Endothelial cell of umbilical vein (primary cell): ENCODE results near the gene SLC9A3. TPM values are rescaled to one million over a fixed set of nuclear protein-coding genes. Genes with fewer than 3 reads are reported as not detected.

ENCODE experiments used
- BruUV-seq: library from RNA; stranded (reverse); fragments of 400-500 nt; replicated peaks from 2 replicates; lab custom pipeline; 2021; lab: Mats Ljungman, UMichigan
- CTCF ChIA-PET: fragments of 300-600, 350-600 bp; sonication (Branson Sonifier 250); formaldehyde crosslinking; loops from one replicate; lab custom pipeline; 2021; ENCODE audit warnings: antibody characterized with exemption, inconsistent platforms; lab: Charles Lee
- POLR2A ChIA-PET: fragments of 300-600, 350-600 bp; sonication (Branson Sonifier 250); formaldehyde crosslinking; loops from one replicate; lab custom pipeline; 2021; ENCODE audit warnings: antibody characterized with exemption, inconsistent platforms; lab: Charles Lee
- DNase-seq: peaks from one replicate; pipeline ENCODE4 v3.0.0-alpha.2; 2011; ENCODE audit warnings: low read depth, low spot score
- FAIRE-seq: peaks from 2 replicates; lab custom pipeline; 2011; peaks lifted over from hg19 to GRCh38; lab: Jason Lieb, UNC
- H2AFZ ChIP-seq: 2 replicates; pipeline ENCODE4 v1.6.0; 2012; ENCODE audit warnings: low read depth, low read length, control low read depth, inconsistent platforms
- H3K27ac ChIP-seq: 2 replicates; pipeline ENCODE4 v1.5.1; 2011; ENCODE audit warnings: low read depth, mild to moderate bottlenecking, control low read depth, low read length, moderate library complexity; ENCODE audit not compliant: insufficient read depth
- H3K27me3 ChIP-seq, 2 experiments: 2 replicates each; pipeline versions ENCODE4 v1.6.0 to v1.6.1; 2011; ENCODE audit warnings: low read length in 2 of 2, mixed read lengths in 1 of 2; ENCODE audit not compliant: control insufficient read depth in 2 of 2, insufficient read depth in 2 of 2
- H3K36me3 ChIP-seq, 2 experiments: 2 replicates in 1 of 2; 3 replicates in 1 of 2; pipeline ENCODE4 v1.5.1; 2011; ENCODE audit warnings: low read length in 2 of 2, mild to moderate bottlenecking in 1 of 2, moderate library complexity in 1 of 2; ENCODE audit not compliant: control insufficient read depth in 2 of 2, insufficient read depth in 2 of 2; ENCODE audit errors: extremely low read depth in 1 of 2
- H3K4me1 ChIP-seq: 3 replicates; pipeline ENCODE4 v1.5.1; 2011; ENCODE audit warnings: mild to moderate bottlenecking, low read length; ENCODE audit not compliant: control insufficient read depth, insufficient read depth; ENCODE audit errors: extremely low read depth
- H3K4me2 ChIP-seq: 2 replicates; pipeline ENCODE4 v1.6.1; 2011; ENCODE audit warnings: low read length, control low read depth, mixed read lengths; ENCODE audit not compliant: insufficient read depth
- H3K4me3 ChIP-seq, 3 experiments: fragments of 200-600 bp in 1 of 3; sonication (generic), shearing (Covaris generic) in 1 of 3; replicated peaks in 1 of 3; 2 replicates each; pipeline ENCODE4 v1.5.1; 2011 to 2016; ENCODE audit warnings: control low read depth in 3 of 3, low read length in 3 of 3, mild to moderate bottlenecking in 2 of 3, inconsistent platforms in 1 of 3, low read depth in 1 of 3, moderate library complexity in 1 of 3; ENCODE audit not compliant: insufficient read depth in 1 of 3
- H3K79me2 ChIP-seq: 2 replicates; pipeline ENCODE4 v1.6.0; 2012; ENCODE audit warnings: low read length, inconsistent platforms; ENCODE audit not compliant: control insufficient read depth, insufficient read depth
- H3K9ac ChIP-seq: replicated peaks from 2 replicates; pipeline ENCODE3; 2011; ENCODE audit warnings: low read length, control low read depth; ENCODE audit not compliant: insufficient read depth; ENCODE audit errors: extremely low read depth
- H3K9me1 ChIP-seq: replicated peaks from 3 replicates; pipeline ENCODE4 v1.6.0; 2011; ENCODE audit warnings: mild to moderate bottlenecking, low read length; ENCODE audit not compliant: control insufficient read depth, insufficient read depth; ENCODE audit errors: extremely low read depth
- H3K9me3 ChIP-seq: replicated peaks from 2 replicates; pipeline ENCODE4 v1.5.1; 2012; ENCODE audit warnings: low read length, inconsistent platforms; ENCODE audit not compliant: control insufficient read depth, insufficient read depth
- H4K20me1 ChIP-seq: replicated peaks from 2 replicates; pipeline ENCODE3; 2011; ENCODE audit warnings: mild to moderate bottlenecking, low read length; ENCODE audit not compliant: control insufficient read depth, insufficient read depth; ENCODE audit errors: extremely low read depth
- EZH2 ChIP-seq: IDR thresholded peaks from 2 replicates; pipeline ENCODE4 v1.6.1; 2012; ENCODE audit warnings: borderline replicate concordance, low read depth, mild to moderate bottlenecking, moderate library complexity, low read length, inconsistent platforms; ENCODE audit not compliant: severe bottlenecking
- FOS ChIP-seq: IDR thresholded peaks from 2 replicates; pipeline ENCODE4 v1.6.1; 2011; ENCODE audit warnings: mild to moderate bottlenecking, low read length, moderate library complexity, borderline replicate concordance; ENCODE audit not compliant: insufficient read depth
- GATA2 ChIP-seq: IDR thresholded peaks from 2 replicates; pipeline ENCODE4 v1.7.0; 2011; ENCODE audit warnings: low read depth, mild to moderate bottlenecking, moderate library complexity, mixed read lengths, low read length; ENCODE audit not compliant: insufficient read length, insufficient read depth
- JUN ChIP-seq: IDR thresholded peaks from 2 replicates; pipeline ENCODE4 v1.6.1; 2011; ENCODE audit warnings: borderline replicate concordance, low read depth; ENCODE audit not compliant: insufficient read length, insufficient read depth
- MYC ChIP-seq: IDR thresholded peaks from one replicate; pipeline ENCODE4 v1.6.1; 2011; ENCODE audit warnings: mild to moderate bottlenecking, low read depth, low read length
- POLR2A ChIP-seq: IDR thresholded peaks from 2 replicates; pipeline ENCODE4 v1.6.1; 2012; ENCODE audit warnings: low read depth, mild to moderate bottlenecking, control low read depth, low read length
- POLR2AphosphoS5 ChIP-seq: IDR thresholded peaks from 2 replicates; pipeline ENCODE4 v1.6.1; 2012; ENCODE audit warnings: low read depth, mild to moderate bottlenecking, control low read depth, low read length, moderate library complexity; ENCODE audit not compliant: insufficient read depth
- dilution Hi-C: fragments of 300-500 bp; cut with MboI; formaldehyde crosslinking; loops from one replicate; pipeline ENCODE4 v1.15.0; 2019; ENCODE audit warnings: low sequenced_read_pairs; ENCODE audit not compliant: extremely low pct_ligation_motif_present
- intact Hi-C: fragments of 100-400 bp; cut with micrococcal nuclease; formaldehyde crosslinking; loops from one replicate; pipeline ENCODE4 v1.10.0; 2022
- polyA plus RNA-seq, 4 experiments: library from polyadenylated mRNA; depleted of rRNA in 3 of 4; stranded (reverse) in 3 of 4; unstranded in 1 of 4; fragments of >200 nt; gene quantifications; 2 replicates each; pipeline versions ENCODE4 v1.2.1 to v1.2.3, GENCODE V29; 2011 to 2012; ENCODE audit warnings: missing spikeins in 1 of 4
- total RNA-seq: library from RNA; stranded (reverse); gene quantifications from 2 replicates; pipeline ENCODE4 v1.2.3, GENCODE V29; 2021
- TF ChIP-seq, protein P1 (sequence below), 2 donors: IDR thresholded peaks; 1 replicate in 1 of 2; 2 replicates in 1 of 2; pipeline ENCODE4 v1.5.1; 2011; ENCODE audit warnings: low read length in 2 of 2, mild to moderate bottlenecking in 2 of 2, moderate library complexity in 2 of 2, control low read depth in 1 of 2, inconsistent platforms in 1 of 2, low read depth in 1 of 2; ENCODE audit not compliant: insufficient read depth in 1 of 2; ENCODE audit errors: extremely low read depth in 1 of 2
- TF ChIP-seq, protein P2 (sequence below): IDR thresholded peaks from 2 replicates; pipeline ENCODE4 v1.6.1; 2011; ENCODE audit not compliant: insufficient read depth, insufficient read length

Gene SLC9A3
- total and polyA plus RNA-seq, 2 donors (not counting 3 experiments of a cell fraction or from before 2014, with no cell fraction given) = 0.79 to 0.82 TPM

- no TSS peak for BruUV-seq
- dilution Hi-C loops (no loop called here), intact Hi-C loops (no loop called here)
- Histone ChIP-seq H3K9me3 (no peaks in the 10 kb centered on the region), H4K20me1 (no peaks in the 10 kb centered on the region), H2AFZ (no peak overlapping the region), H3K4me2 (no peak overlapping the region), H3K4me1 (no peaks in the 10 kb centered on the region), H3K79me2 (no peaks in the 10 kb centered on the region), H3K9ac (no peak overlapping the region), H3K36me3 (no peaks in the 10 kb centered on the region), H3K27me3 (peaks cover 26 to 34% of the 10 kb centered on the region in 2 experiments), H3K9me1 (no peaks in the 10 kb centered on the region), H3K4me3 (no peak overlapping the region), H3K27ac (no peak overlapping the region)
- TF ChIP-seq POLR2A (no peak), EZH2 (no peak), JUN (no peak), MYC (no peak), FOS (no peak), GATA2 (no peak), POLR2AphosphoS5 (no peak)
- TF ChIP-seq, protein P1, sequence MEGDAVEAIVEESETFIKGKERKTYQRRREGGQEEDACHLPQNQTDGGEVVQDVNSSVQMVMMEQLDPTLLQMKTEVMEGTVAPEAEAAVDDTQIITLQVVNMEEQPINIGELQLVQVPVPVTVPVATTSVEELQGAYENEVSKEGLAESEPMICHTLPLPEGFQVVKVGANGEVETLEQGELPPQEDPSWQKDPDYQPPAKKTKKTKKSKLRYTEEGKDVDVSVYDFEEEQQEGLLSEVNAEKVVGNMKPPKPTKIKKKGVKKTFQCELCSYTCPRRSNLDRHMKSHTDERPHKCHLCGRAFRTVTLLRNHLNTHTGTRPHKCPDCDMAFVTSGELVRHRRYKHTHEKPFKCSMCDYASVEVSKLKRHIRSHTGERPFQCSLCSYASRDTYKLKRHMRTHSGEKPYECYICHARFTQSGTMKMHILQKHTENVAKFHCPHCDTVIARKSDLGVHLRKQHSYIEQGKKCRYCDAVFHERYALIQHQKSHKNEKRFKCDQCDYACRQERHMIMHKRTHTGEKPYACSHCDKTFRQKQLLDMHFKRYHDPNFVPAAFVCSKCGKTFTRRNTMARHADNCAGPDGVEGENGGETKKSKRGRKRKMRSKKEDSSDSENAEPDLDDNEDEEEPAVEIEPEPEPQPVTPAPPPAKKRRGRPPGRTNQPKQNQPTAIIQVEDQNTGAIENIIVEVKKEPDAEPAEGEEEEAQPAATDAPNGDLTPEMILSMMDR (IDR thresholded peaks at IDR 0.05; ENCODE audit: extremely low read depth in 1 of 2, insufficient read depth in 1 of 2, low read depth in 1 of 2, low read length in 2 of 2) = no peak
- TF ChIP-seq, protein P2, sequence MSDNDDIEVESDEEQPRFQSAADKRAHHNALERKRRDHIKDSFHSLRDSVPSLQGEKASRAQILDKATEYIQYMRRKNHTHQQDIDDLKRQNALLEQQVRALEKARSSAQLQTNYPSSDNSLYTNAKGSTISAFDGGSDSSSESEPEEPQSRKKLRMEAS = no peak
- FAIRE-seq (no peak), DNase-seq (no peak)
- ChIA-PET POLR2A (no interaction called here), CTCF (no interaction called here)
Observed at GRCh38 chr5:531101-531748, 7.0 kb upstream of the SLC9A3 start.
